HG03342 (cell line): ENCODE data around the gene URAD.

Experiments
- ATAC-seq: cut with Tn5 transposase; IDR thresholded peaks from one replicate; pipeline ENCODE4 v1.9.1; 2021; ENCODE audit warnings: mild to moderate bottlenecking, moderate library complexity; ENCODE audit not compliant: unreplicated experiment

Gene URAD

GRCh38 chr13:27960362-27961226 is 27.9 kb downstream of the URAD start:
- peak; percentile 51 for ATAC-seq

DNA sequence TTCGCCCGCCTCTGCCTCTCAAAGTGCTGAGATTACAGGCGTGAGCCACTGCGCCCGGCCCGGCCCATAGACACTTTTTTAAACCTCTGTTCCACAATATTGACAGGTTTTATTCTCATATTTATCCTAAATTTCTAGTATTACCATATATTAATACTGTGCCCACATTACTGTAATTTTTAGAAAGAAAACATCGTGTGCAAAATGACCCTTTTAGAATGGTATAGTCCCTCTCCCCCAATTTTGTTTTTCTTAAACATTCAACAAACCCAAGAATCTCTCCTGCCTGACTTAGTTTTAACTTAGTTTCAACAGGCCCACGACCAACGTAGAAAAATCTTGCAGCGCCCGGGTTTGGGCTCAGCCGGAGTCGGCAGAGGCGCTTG is 28.5 kb downstream of the URAD start:
- no peak for ATAC-seq

DNA sequence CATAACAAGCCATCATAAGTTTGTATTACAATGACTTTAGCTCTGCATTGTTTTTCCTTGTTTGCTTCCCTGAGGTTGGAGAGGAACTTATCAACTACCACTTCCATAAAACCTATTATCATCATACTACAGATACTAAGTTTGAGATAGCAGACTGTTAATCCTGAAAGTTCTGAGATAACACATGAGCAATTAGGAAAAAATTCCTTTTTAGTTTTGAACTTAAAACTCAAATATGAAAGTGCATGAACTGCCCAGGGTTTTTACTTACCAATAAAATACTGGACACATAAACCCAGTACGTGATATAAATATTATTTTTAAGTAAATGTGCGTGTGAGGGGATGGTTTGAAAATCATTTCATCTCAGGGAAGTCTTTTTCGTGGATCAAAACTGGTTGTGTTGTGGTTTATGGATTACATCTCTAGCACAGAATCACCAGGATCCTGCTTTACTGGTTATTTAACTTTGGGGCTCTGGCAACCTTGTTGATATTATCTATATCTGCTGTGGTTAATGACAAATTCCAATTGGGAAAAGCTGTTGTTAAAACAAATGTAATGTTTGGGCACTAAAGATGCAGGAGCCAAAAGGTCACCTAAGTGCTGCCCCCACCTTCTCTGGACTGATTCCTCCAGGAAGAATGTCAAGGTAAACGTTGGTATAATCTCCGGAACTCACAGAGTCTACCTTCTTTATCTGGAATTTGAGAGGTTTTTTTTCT is 31.8 kb downstream of the URAD start:
- ATAC-seq: no peak

DNA sequence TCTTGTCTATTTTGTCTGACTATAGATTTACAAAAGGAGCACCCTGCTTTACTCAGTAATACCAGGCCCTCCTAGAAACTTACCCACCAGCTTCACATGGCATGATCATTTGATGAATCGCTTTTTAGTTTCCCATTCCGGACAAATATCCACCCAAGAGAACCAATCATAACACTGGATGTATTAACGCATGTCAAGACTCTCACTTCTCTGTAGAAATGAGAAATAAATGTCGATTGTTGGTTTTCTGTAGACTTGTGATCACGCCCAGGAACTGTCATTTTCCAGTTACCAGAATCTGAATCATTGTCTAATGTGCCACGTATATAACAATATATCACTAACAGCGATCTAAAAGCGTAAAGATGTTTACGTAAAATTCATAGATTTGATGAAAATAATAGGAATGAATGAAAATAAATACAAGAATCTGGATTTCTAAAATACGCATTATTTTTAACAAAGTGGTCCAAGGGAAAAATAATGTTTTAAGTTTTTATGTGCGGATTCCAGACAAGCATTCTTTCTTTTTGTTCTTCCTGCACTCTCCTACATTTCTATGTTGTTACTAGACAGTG is 33.4 kb downstream of the URAD start:
- no peak for ATAC-seq

DNA sequence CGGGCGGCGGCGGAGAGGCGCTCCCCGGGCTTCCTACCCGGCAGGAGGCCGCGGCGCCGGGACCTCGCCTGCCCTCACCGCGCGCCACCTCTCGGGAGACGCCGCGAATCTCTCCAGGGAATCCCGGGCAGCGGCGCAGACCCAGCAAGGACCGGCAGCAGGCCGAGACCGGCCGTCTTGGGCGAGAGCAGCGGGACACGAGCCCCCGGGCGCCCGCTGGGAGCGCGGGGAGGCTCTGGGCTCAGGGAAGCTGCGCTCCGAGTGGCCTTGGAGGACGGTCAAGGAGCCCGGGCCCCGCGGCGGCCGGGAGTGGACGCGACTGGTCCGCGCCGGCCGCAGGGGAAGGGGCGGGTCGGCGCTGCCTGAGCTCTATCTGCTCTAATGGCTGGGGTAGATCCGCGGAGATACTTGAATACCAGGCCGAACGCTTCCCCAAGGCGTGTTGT is 34.1 kb downstream of the URAD start:
- peak; percentile 24 for ATAC-seq

DNA sequence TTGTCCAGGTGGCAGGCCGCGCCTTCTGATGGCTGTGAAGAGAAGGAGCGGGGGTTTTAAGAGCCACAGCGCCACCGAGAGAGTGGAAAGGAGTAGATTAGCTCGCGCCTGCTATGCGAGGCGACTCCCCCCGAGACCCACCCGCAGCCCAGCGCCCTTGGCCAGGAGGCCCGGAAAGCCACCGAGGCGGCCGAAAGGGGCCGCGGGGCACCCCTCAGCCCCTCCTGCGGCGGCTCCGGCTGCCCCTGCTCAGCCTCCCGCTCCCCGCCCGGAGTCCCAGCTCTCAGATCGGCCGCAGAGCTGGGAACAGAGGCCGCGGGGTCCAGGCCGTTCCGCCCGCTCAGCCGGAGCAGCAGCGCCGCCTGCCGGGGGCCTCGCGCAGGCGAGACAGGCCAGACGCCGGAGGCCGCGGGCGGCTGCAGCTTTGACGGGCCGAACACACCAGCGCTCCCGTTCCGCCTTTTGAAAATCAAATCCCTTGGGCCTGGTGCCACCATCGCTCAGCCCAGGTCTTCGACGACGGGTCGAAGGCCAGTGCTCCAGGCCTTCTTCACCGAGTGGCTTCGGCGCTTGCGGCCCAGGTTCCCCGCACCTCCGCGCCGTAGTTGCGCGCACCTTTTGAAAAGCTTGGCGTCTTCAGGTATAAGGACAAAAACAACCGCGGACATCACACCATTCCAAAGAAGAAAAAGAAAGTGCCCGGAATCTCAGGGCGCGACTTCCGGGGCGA is 34.7 kb downstream of the URAD start:
- ATAC-seq: peak; percentile 87

DNA sequence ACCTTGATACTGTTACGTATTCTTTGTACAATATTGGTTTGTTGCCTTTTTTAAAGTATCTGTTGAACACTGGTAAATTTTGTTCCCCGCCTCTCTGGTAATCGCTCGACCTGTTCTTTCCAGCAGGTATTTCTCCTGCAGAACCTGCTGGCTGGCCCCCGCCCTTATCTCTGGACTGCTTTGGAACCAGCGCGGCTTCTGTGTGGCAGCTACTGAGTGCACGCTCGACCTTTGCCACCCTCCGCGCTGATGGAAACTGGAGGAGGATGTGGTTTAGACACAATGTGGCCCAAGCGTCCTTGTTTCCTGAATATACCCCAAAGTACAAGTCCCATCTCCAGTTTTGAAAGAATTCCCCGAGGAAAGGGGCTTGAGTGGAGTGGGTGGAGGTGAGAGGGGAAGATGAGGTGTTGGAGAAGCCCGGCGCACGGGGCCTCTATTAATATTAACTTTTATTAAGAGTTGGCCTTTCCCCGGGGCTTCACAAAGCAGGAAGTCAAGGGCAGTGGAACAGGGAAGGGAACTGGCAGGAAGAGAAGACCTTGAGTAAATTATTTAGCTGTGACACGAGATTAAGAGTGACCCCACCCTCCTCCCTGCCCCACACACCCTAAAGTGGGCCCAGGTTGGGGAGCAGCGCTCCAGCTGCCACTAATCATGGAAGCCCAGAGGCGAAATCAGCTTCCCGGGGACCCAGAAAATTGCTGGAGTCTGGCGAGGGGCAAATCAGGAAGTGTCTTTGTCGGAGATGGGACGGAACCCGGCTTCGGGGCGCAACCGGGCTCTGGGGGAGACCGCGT is 35.4 kb downstream of the URAD start:
- ATAC-seq: peak; percentile 1

DNA sequence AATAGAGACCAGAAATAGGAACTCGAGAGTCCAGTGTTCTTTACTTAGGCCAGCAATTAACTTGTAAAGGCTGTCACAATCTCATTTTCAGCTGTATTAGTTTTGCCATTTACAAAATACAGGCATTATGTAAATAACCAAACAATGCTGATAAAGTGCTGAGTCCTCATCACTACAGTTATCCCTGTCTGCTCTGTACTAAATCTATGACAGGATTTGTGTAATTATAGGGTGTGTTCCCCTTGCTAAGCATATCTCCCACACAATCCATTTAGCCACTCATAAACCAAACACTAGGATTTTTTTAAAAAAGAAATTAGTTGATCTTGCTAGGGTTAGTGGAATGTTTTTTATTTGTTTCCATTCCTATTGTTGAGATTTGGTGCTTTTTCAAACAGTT is 45.5 kb downstream of the URAD start:
- no peak for ATAC-seq

DNA sequence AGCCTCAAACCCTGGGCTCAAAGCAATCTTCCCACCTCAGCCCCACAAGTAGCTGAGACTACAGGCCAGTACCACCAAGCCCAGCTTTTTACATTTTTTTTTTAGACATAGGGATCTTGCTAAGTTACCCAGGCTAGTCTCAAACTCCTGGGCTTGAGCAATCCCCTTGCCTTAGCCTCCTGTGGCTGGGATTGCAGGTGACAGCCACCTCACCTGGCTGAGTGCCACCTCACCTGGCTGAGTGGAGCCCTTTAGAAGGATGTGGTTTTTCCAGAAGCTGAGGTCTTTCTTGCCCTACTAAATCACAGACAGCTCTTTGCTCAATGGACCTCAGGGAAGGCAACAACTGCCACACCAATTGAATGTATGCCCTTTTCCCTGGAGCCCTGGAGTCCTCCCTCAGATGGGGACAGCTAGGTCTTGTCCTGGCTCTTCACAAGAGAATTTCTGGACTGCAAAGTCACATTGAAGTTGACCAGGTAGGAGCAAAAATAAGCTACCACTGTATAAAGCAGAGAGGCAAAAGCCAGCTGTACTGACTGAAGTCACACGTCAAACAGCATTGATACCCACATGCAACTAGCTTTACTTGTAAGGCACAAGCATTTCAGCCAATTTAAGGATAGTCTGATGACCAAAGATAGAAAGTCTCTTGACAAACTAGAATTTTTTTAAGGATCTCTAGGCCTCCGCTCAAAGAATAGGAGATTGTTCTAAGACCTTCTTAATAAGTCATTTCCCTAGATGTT is 54.7 kb downstream of the URAD start:
- ATAC-seq: no peak

DNA sequence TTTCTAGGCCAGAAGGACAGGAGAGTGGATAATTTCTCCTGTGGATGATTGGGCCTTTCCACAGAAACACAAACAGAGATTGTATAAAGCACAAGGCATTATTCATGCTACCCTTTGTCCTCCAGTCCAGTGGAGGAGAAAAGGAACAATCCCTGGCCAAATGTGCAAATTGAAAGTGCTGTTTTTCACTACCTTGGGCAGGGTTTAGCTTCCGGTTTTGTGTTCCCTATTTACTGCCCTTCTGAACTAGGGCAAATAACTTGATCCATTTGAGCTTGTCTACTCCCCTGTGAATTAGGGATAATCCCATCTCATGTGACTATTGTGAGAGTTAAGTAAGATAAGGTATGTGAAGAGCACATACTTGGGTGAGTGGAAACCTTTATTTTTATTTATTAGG is 55.4 kb downstream of the URAD start:
- ATAC-seq: no peak

DNA sequence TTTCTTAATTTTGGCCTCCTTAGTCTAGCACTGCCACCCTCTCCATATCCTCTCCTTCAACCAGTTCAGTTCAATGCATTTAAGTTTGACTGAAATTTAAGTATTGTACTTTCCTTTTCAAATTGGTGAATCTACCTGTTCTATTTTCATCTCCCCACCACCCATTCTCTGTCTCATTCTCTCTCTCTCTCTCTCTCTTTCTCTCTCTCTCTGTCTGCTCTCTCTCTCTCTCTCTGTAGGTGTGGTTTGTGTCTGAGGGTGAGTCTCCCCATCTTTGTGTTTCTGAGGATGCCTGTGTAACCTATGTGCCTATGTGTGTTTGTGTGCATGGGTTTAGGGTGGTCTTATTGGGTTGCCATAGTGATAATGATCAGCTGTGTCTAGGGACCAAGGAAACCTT is 58.6 kb downstream of the URAD start:
- no peak for ATAC-seq

GRCh38 chr13:27928805-27929753 is 59.4 kb downstream of the URAD start:
- ATAC-seq: no peak

- ATAC-seq: no peak
These were observed 60.1 kb downstream of the URAD start for GRCh38 chr13:27928353-27928804.
